ENCODE results near the gene RABGGTB. TPM values are rescaled to one million over a fixed set of nuclear protein-coding genes. Genes with fewer than 3 reads are reported as not detected.

Gene RABGGTB
- total RNA-seq, 1 donor from 2014 or later = 70.8 TPM

DNA sequence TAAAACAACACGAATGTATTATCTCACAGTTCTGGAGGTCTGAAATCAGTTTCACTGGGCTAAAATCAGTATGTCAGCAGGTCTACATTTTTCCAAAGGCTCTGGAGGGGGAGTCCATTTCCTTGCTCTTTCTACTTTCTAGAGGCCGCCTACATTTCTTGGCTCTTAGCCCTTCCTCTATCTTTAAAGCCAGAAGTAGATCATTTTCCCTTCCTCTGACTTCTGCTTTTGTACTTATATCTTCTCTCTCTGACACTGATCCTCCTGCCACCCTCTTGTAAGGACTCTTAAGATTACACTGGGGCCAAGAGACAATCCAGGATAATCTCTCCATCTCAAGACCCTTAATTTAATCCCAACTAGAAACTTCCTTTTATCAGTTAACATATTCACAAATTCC is 52.0 kb downstream of the RABGGTB start:
- no peaks in the 10 kb centered on the region for H3K27me3 Mint-ChIP-seq (ENCODE audit: unreplicated experiment)
- DNase-seq = no peak
- H3K36me3 Mint-ChIP-seq (ENCODE audit: unreplicated experiment) = no peaks in the 10 kb centered on the region
- no peaks in the 10 kb centered on the region for H3K9me3 Mint-ChIP-seq (ENCODE audit: unreplicated experiment)
- H3K4me1 Mint-ChIP-seq (ENCODE audit: low read depth, unreplicated experiment) = no peaks in the 10 kb centered on the region
- no peak overlapping the region for H3K4me3 Mint-ChIP-seq (ENCODE audit: unreplicated experiment)
- H3K27ac Mint-ChIP-seq (ENCODE audit: unreplicated experiment) = no peak overlapping the region
- no peak for TF ChIP-seq CTCF (IDR thresholded peaks at IDR 0.05; ENCODE audit: partially characterized antibody, unreplicated experiment)

DNA sequence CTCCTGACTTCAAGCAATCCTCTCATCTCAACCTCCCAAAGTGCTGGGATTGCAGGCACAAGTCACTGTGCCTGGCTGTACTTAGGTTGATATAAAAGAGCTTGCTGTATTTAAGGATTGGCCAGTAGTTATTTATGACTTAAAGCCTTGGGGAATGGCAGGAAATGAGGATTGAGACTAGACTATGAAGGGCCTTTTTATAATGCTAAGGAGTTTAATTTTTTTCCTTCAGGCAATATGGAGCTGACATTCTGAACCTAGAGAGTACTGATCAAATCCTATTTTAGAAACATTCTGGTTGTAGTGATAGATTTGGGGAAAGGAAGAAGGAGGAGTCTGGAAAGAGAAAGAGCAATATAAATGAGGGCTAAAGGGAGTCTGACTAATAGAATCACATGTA is 55.4 kb downstream of the RABGGTB start:
- DNase-seq = no peak
- Mint-ChIP-seq H3K4me1 (ENCODE audit: low read depth, unreplicated experiment) (no peaks in the 10 kb centered on the region), H3K36me3 (ENCODE audit: unreplicated experiment) (no peaks in the 10 kb centered on the region), H3K4me3 (ENCODE audit: unreplicated experiment) (no peak overlapping the region), H3K9me3 (ENCODE audit: unreplicated experiment) (no peaks in the 10 kb centered on the region), H3K27ac (ENCODE audit: unreplicated experiment) (no peak overlapping the region), H3K27me3 (ENCODE audit: unreplicated experiment) (no peaks in the 10 kb centered on the region)
- TF ChIP-seq CTCF (IDR thresholded peaks at IDR 0.05; ENCODE audit: partially characterized antibody, unreplicated experiment) = no peak

Other genes with a start within 250 kb of the RABGGTB start
- gene SLC44A5, start 175.1 kb upstream of the RABGGTB start, total RNA-seq (ENCODE audit: unreplicated experiment) = 15.4 TPM
- 70.3 TPM for gene ACADM, start 61.5 kb upstream of the RABGGTB start, total RNA-seq (ENCODE audit: unreplicated experiment)
- gene MSH4, start 10.6 kb downstream of the RABGGTB start, total RNA-seq (ENCODE audit: unreplicated experiment) = 0.20 TPM
- gene ASB17, start 146.1 kb downstream of the RABGGTB start, total RNA-seq (ENCODE audit: unreplicated experiment) = not detected

Data from glutamatergic neuron (in vitro differentiated cells).